ENCODE results near the gene PPP1R9B.
A peak's percentile ranks its signal among the peaks of the same experiment; 100 is the strongest.

DNA sequence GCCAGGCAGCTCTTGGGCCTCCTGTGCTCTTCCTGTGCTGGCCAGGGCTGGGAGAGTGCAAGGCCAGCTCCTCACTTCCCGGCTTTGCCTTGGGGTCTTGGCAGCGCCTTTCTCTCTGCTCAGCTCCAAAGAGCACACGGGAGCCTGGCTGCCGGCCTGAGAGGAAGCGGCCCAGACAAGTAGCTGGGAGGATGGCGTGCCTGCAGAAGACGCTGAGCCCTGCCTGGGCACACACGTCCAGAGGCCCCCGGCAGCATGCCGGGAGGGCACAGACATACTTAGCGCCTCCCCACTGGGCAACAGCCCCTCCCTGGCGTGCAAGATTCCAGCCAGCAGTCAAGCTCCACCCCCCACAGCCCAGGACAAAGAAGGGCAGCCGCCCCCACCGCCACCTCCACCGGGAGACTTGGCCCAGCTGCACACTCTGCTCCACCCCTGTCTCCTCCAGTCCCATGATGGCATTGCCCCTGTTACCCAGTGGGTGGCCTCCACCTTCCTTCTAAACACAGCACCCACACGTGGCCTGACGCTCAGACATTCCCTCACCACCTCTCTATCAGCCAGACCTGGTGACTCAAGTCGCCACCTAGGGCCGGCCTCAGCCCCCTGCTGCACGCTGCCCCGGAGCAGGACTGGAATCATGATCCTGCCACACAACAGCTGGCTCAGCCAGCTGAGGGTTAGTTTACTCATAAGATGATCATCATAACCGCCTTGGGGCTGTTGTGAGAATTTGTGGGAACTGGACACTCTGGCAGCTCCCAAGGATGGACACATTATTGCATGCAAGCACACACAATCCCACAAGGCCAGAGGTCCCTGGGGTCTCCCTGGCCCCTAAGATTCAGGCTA, 27.7 kb upstream of the PPP1R9B start:
- no peak for TF ChIP-seq EP300 (IDR thresholded peaks at IDR 0.05; ENCODE audit: borderline replicate concordance in 1 of 2, low read depth in 2 of 2, low read length in 2 of 2)
- TF ChIP-seq BCL11A (IDR thresholded peaks at IDR 0.05; ENCODE audit: low read depth in 2 of 2, low read length in 2 of 2): no peak
- no peak for TF ChIP-seq JUND (IDR thresholded peaks at IDR 0.05; ENCODE audit: low read length)
- 0 out of 2 replicates have a peak, but pooled peaks have one; percentile 4 for TF ChIP-seq YY1 (IDR thresholded peaks at IDR 0.05; ENCODE audit: low read depth, low read length)
- TF ChIP-seq, protein P1, sequence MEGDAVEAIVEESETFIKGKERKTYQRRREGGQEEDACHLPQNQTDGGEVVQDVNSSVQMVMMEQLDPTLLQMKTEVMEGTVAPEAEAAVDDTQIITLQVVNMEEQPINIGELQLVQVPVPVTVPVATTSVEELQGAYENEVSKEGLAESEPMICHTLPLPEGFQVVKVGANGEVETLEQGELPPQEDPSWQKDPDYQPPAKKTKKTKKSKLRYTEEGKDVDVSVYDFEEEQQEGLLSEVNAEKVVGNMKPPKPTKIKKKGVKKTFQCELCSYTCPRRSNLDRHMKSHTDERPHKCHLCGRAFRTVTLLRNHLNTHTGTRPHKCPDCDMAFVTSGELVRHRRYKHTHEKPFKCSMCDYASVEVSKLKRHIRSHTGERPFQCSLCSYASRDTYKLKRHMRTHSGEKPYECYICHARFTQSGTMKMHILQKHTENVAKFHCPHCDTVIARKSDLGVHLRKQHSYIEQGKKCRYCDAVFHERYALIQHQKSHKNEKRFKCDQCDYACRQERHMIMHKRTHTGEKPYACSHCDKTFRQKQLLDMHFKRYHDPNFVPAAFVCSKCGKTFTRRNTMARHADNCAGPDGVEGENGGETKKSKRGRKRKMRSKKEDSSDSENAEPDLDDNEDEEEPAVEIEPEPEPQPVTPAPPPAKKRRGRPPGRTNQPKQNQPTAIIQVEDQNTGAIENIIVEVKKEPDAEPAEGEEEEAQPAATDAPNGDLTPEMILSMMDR (IDR thresholded peaks at IDR 0.05; ENCODE audit: control extremely low read depth in 1 of 3, insufficient read depth in 1 of 3, low read depth in 1 of 3, low read length in 3 of 3): peak; percentile 50 to 60 (median 57)
- TF ChIP-seq CBX8 (IDR thresholded peaks at IDR 0.05; ENCODE audit: borderline replicate concordance, low read depth, low read length): no peak
- peak; percentile 65; the same call in 1 of the 2 replicates for TF ChIP-seq KDM1A (IDR thresholded peaks at IDR 0.05; ENCODE audit: borderline replicate concordance, low read length)
- peak; percentile 92 for TF ChIP-seq MAX (IDR thresholded peaks at IDR 0.05)
- no peak for TF ChIP-seq RFX5 (IDR thresholded peaks at IDR 0.05; ENCODE audit: borderline replicate concordance, low read depth, low read length)
